Measurements from ENCODE around the gene RBP5. TPM values are rescaled to one million over a fixed set of nuclear protein-coding genes. Genes with fewer than 3 reads are reported as not detected.

RBP5 gene
- total and polyA plus RNA-seq, 9 of the 15 experiments (the other 6 are each of a cell fraction or from before 2014, with no cell fraction given): 8.6 to 22.5 (median 11.4) TPM

DNA sequence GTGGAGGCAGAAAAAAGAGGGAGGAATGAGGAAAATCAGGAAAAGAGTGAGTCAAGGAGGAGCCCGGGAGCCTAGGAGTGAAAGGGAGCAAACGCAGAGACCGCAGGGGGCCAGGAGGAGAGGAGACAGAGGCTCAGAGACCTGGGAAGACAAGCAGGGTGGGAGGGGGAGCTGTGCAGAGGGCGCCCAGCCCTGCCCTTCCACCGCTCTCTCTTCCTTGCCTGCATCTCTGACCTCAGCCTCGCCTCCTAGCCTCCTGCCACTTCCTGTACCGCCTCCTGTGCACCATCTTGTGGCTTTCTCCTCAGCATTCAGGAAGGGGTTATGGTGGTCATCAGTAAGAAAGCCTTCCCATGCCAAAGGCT is 2.8 kb upstream of the RBP5 start:
- DNase-seq (ENCODE audit: extremely low read depth in 1 of 4, low spot score in 3 of 4) (no peak), FAIRE-seq (no peak), ATAC-seq (no peak)
- POLR2A ChIA-PET: interaction anchor here (0.6 to 0.7 kb wide), 2 partner anchors 11 to 194 kb away, joined by 3 read pairs; no protein-coding TSS in a partner anchor
- BruUV-seq (replicated peaks): TSS peak; percentile 62
- intact Hi-C loops (cut with micrococcal nuclease): no loop called here
- H3K9me1 ChIP-seq (ENCODE audit: control insufficient read depth, insufficient read depth, low read length): no peaks in the 10 kb centered on the region
- H3K9me3 ChIP-seq (replicated peaks; ENCODE audit: control insufficient read depth, insufficient read depth, low read depth, low read length): no peaks in the 10 kb centered on the region
- in situ Hi-C loops (cut with MboI): no loop called here
- H4K20me1 ChIP-seq (replicated peaks; ENCODE audit: control insufficient read depth, insufficient read depth, low read length): 0 out of 2 replicates have a peak, but pooled peaks cover 2% of the 10 kb centered on the region
- no peak overlapping the region for H3K9ac ChIP-seq (ENCODE audit: insufficient read depth in 1 of 2, low read depth in 2 of 2, low read length in 2 of 2)
- peak overlapping the region; percentile 61 for H3K4me3 ChIP-seq
- H2AFZ ChIP-seq (ENCODE audit: low read depth, low read length): no peak overlapping the region
- CTCF ChIA-PET (ENCODE audit: low intra/inter-chr PET ratio): no interaction called here
- H3K36me3 ChIP-seq (ENCODE audit: control insufficient read depth, insufficient read depth, low read length): peaks cover 27% of the 10 kb centered on the region; the same call in 2 of the 3 replicates
- WGBS (ENCODE audit: insufficient coverage, low coverage, missing lambda C conversion rate): no CpG with 5 or more reads among the region's 7 CpGs
- TF ChIP-seq ZBTB49 (CRISPR knock-in tag; IDR thresholded peaks at IDR 0.05; ENCODE audit: borderline replicate concordance) (no peak), ARHGAP35 (IDR thresholded peaks at IDR 0.05; ENCODE audit: partially characterized antibody) (peak; percentile 46), ZNF3 (CRISPR knock-in tag; IDR thresholded peaks at IDR 0.05) (no peak)
- H3K4me2 ChIP-seq (ENCODE audit: insufficient read depth, low read length): peak overlapping the region; percentile 88
- peaks cover 20 to 44% of the 10 kb centered on the region in 2 experiments for H3K4me1 ChIP-seq (replicated peaks in 1 of 2; ENCODE audit: control insufficient read depth in 2 of 2, insufficient read depth in 2 of 2, low read length in 2 of 2)
- H3K27ac ChIP-seq (ENCODE audit: extremely low read depth, low read depth, low read length): no peak overlapping the region
- no peaks in the 10 kb centered on the region for H3K27me3 ChIP-seq (ENCODE audit: control insufficient read depth in 2 of 2, insufficient read depth in 2 of 2, low read length in 2 of 2)
- H3K79me2 ChIP-seq (ENCODE audit: control insufficient read depth, insufficient read depth, low read length): peaks cover 35% of the 10 kb centered on the region
